GM23338 (cell line): Measurements from ENCODE around the gene BNC2. TPM values are rescaled to one million over a fixed set of nuclear protein-coding genes. Genes with fewer than 3 reads are reported as not detected.
"Not testable (repeated sequence)": the region's sequence is repeated elsewhere in the genome, so short reads cannot be mapped to it uniquely, and the experiment has no call there.

ENCODE experiments used
- ATAC-seq: fragments of 200-7000 bp; cut with Tn5 transposase; 3 replicates; pipeline ENCODE4 v1.9.1; 2020
- DNase-seq: peaks from one replicate; pipeline ENCODE4 v3.0.0-alpha.2; 2015; ENCODE audit warnings: low spot score
- H2AFZ ChIP-seq: fragments of 200-600 bp; sonication (generic); 2 replicates; pipeline ENCODE4 v1.8.0; 2016; ENCODE audit warnings: antibody characterized with exemption, mild to moderate bottlenecking, moderate library complexity
- H3F3A ChIP-seq: fragments of 200-600 bp; sonication (generic); replicated peaks from 2 replicates; pipeline ENCODE4 v1.8.0; 2017; ENCODE audit warnings: antibody characterized with exemption, mixed run types, low read depth
- H3K27ac ChIP-seq: fragments of 200-600 bp; sonication (generic); 2 replicates; pipeline ENCODE4 v1.6.1; 2016; ENCODE audit warnings: low read depth
- H3K27me3 ChIP-seq: fragments of 200-600 bp; sonication (generic); 2 replicates; pipeline ENCODE4 v1.8.0; 2016; ENCODE audit warnings: mild to moderate bottlenecking, mixed run types, moderate library complexity; ENCODE audit not compliant: insufficient read depth
- H3K36me3 ChIP-seq: fragments of 200-600 bp; sonication (generic); 2 replicates; pipeline ENCODE4 v1.8.0; 2016; ENCODE audit warnings: mild to moderate bottlenecking; ENCODE audit not compliant: insufficient read depth
- H3K4me1 ChIP-seq: fragments of 200-600 bp; sonication (generic); 2 replicates; pipeline ENCODE4 v1.8.0; 2016; ENCODE audit warnings: mild to moderate bottlenecking, moderate library complexity; ENCODE audit not compliant: insufficient read depth
- H3K4me2 ChIP-seq: fragments of 200-600 bp; sonication (generic); 2 replicates; pipeline ENCODE4 v1.7.1; 2017; ENCODE audit warnings: mixed run types
- H3K4me3 ChIP-seq: fragments of 200-600 bp; sonication (generic); 2 replicates; pipeline ENCODE4 v1.6.1; 2016; ENCODE audit warnings: mixed run types
- H3K79me2 ChIP-seq: fragments of 200-600 bp; sonication (generic); replicated peaks from 2 replicates; pipeline ENCODE4 v1.8.0; 2017; ENCODE audit warnings: mild to moderate bottlenecking; ENCODE audit not compliant: insufficient read depth
- H3K9me2 ChIP-seq: fragments of 200-600 bp; sonication (generic); 2 replicates; pipeline ENCODE4 v1.8.0; 2017; ENCODE audit not compliant: insufficient read depth
- H4K20me1 ChIP-seq: fragments of 200-600 bp; sonication (generic); replicated peaks from 2 replicates; pipeline ENCODE4 v1.8.0; 2017; ENCODE audit warnings: mild to moderate bottlenecking; ENCODE audit not compliant: insufficient read depth
- H3K27ac Mint-ChIP-seq: 2 replicates; pipeline ENCODE4 v1.8.0; 2020; ENCODE audit warnings: inconsistent platforms, mild to moderate bottlenecking, moderate library complexity, mixed read lengths
- H3K27me3 Mint-ChIP-seq: 3 replicates; pipeline ENCODE4 v1.8.0; 2022; ENCODE audit warnings: low read depth, mild to moderate bottlenecking, moderate library complexity, mixed read lengths, inconsistent platforms; ENCODE audit not compliant: insufficient read depth, poor library complexity
- H3K36me3 Mint-ChIP-seq: 3 replicates; pipeline ENCODE4 v1.8.0; 2021; ENCODE audit warnings: low read depth, mild to moderate bottlenecking, inconsistent platforms, moderate library complexity, mixed read lengths
- H3K4me1 Mint-ChIP-seq: 3 replicates; pipeline ENCODE4 v1.8.0; 2020; ENCODE audit warnings: mild to moderate bottlenecking, inconsistent platforms, mixed read lengths
- H3K4me3 Mint-ChIP-seq: 3 replicates; pipeline ENCODE4 v1.8.0; 2021; ENCODE audit warnings: moderate library complexity, mild to moderate bottlenecking, inconsistent platforms, mixed read lengths
- H3K9me3 Mint-ChIP-seq: 3 replicates; pipeline ENCODE4 v1.8.0; 2020; ENCODE audit warnings: moderate library complexity, mild to moderate bottlenecking, inconsistent platforms, mixed read lengths
- CREB1 ChIP-seq: fragments of 250-450 bp; sonication (Bioruptor Pico); IDR thresholded peaks from 2 replicates; pipeline ENCODE4 v1.5.0; 2020; ENCODE audit warnings: low read depth, mild to moderate bottlenecking, moderate library complexity
- CTCF ChIP-seq, 2 experiments: fragments of 200-600 bp in 1 of 2; sonication (generic) in 1 of 2; conservative IDR thresholded peaks; 2 replicates each; pipeline versions ENCODE4 v1.5.1 to v1.6.1; 2016 to 2017; ENCODE audit warnings: antibody characterized with exemption in 2 of 2, low read depth in 2 of 2, mild to moderate bottlenecking in 2 of 2, moderate library complexity in 1 of 2
- NANOG ChIP-seq: IDR thresholded peaks from 2 replicates; pipeline ENCODE4 v1.6.1; 2016; ENCODE audit warnings: antibody characterized with exemption, borderline replicate concordance
- POLR2AphosphoS5 ChIP-seq: IDR thresholded peaks from 2 replicates; pipeline ENCODE4 v1.6.1; 2016; ENCODE audit warnings: antibody characterized with exemption, low read depth
- REST ChIP-seq: IDR thresholded peaks from one replicate; pipeline ENCODE4 v1.6.1; 2018; ENCODE audit warnings: antibody characterized with exemption; ENCODE audit not compliant: unreplicated experiment
- polyA plus RNA-seq: library from polyadenylated mRNA; unstranded; fragments of >200 nt; fragmentation: Nextera tagmentation; extraction: Ambion mirVana; gene quantifications from 2 replicates; pipeline ENCODE4 v1.2.1, GENCODE V29; 2016
- total RNA-seq: library from RNA; depleted of rRNA; stranded (reverse); fragments of >200 nt; shearing (Covaris generic); gene quantifications from 2 replicates; pipeline ENCODE4 v1.2.3, GENCODE V29; 2014

The BNC2 gene
- total and polyA plus RNA-seq, 2 experiments from 2014 or later = 12.7 to 13.2 TPM

GRCh38 chr9:16883586-16883985 lies 13.1 kb upstream of the BNC2 start:
- Histone ChIP-seq H3K4me3 (no peak overlapping the region), H3F3A (no peaks in the 10 kb centered on the region), H3K27me3 (no peaks in the 10 kb centered on the region), H2AFZ (no peak overlapping the region), H4K20me1 (no peaks in the 10 kb centered on the region), H3K27ac (no peak overlapping the region), H3K79me2 (no peaks in the 10 kb centered on the region), H3K4me1 (0 out of 2 replicates have a peak, but pooled peaks cover 6% of the 10 kb centered on the region), H3K4me2 (no peak overlapping the region), H3K36me3 (no peaks in the 10 kb centered on the region), H3K9me2 (no peaks in the 10 kb centered on the region; the same call in 1 of the 2 replicates)
- TF ChIP-seq NANOG (no peak), POLR2AphosphoS5 (no peak), REST (no peak), CREB1 (CRISPR knock-in tag) (no peak), CTCF (conservative IDR thresholded peaks at IDR 0.05; ENCODE audit: low read depth in 2 of 2) (no peak)
- Mint-ChIP-seq H3K9me3 (peaks cover 11% of the 10 kb centered on the region; the same call in 2 of the 3 replicates), H3K27me3 (no peaks in the 10 kb centered on the region), H3K4me3 (no peak overlapping the region), H3K27ac (no peak overlapping the region), H3K4me1 (peaks cover 11% of the 10 kb centered on the region; the same call in 2 of the 3 replicates), H3K36me3 (peaks cover 6% of the 10 kb centered on the region; the same call in 1 of the 3 replicates)
- ATAC-seq (no peak), DNase-seq (no peak)

GRCh38 chr9:16882440-16882839 lies 12.0 kb upstream of the BNC2 start:
- H3F3A ChIP-seq, H3K79me2 ChIP-seq, H3K9me2 ChIP-seq, H2AFZ ChIP-seq, H3K4me1 ChIP-seq, H3K27me3 Mint-ChIP-seq, H3K27me3 ChIP-seq, H3K36me3 ChIP-seq, ATAC-seq, H3K36me3 Mint-ChIP-seq, H3K4me3 ChIP-seq, H3K27ac Mint-ChIP-seq, DNase-seq, H3K4me3 Mint-ChIP-seq, H3K4me2 ChIP-seq, H3K27ac ChIP-seq, H4K20me1 ChIP-seq: not testable (repeated sequence)
- Mint-ChIP-seq H3K4me1 (peaks cover 11% of the 10 kb centered on the region; the same call in 2 of the 3 replicates), H3K9me3 (peaks cover 11% of the 10 kb centered on the region; the same call in 2 of the 3 replicates)
